MV-4-11 (cell line): ENCODE results near the gene SPATA31D4.
"Not testable (repeated sequence)": the region's sequence is repeated elsewhere in the genome, so short reads cannot be mapped to it uniquely, and the experiment has no call there.

Experiments used
- DNase-seq: peaks from one replicate; lab custom pipeline; 2025; lab: John Stamatoyannopoulos, UW

Gene SPATA31D4

DNA sequence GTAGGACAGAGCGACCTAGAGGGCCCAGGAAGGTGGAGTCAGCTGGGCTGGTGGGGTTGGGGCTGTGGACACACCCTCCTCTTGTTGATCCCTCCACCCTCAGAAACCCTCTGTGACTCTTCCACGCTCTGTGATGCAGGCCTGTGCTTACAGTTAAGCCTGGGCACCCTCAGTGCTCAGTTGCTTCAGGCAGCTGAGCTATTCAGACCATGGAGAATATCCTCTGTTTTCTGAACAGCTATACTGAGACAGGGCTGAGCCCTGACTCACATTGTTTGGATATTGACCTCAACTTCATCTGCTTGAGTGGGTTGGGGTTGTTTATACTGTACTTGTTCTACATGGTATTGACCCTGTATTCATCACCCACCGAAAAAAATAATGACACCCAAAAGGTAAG, at the start of gene SPATA31D4:
SPATA31D4 (plus strand) TSS at position 124 of the 400 bp plus-strand sequence; CDS start at position 210, 86 bp downstream.
- not testable (repeated sequence) for DNase-seq

- no peak for DNase-seq
Measured at GRCh38 chr9:81878530-81878929, 49.7 kb upstream of the SPATA31D4 start.

DNA sequence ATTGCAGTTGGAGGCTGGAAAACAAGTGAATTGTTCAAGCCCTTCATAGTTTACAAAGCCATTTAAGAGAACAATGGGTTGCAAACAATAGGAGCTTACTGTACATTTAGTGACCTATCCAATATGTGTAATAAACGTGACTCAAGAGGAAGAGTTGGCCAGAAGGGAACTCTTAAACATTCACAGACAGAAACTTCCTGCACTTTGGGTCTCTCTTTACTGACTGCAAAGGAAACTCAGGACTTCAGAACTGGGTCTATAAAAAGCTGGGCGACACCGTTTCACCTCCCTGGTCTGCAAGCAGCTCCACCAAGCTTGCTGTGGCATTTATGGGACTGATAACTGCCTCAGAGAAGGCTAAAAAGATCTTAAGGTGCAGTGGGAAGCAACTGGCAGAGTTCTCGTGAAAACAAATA, 48.7 kb upstream of the SPATA31D4 start:
- DNase-seq: no peak

DNA sequence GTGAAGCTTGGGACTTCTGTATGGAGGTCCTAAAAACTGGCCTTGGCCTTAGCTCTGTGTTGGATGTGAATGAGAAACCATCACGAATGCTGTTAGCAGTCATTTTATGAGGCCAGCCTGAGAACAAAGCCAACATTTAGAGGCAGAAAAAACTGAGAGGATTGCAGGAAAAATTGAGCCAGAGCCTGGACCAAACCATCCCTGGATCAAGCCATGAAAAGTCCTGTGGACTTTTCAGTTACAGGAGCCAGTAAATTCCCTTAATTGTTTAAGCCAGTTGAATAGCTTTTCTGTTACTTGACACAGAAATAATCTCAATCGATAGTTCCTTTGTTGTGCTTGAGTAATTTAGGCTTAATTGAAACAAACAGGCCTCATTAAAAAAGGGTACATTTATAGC, 42.6 kb upstream of the SPATA31D4 start:
- no peak for DNase-seq

- DNase-seq: peak; percentile 36
Measured at GRCh38 chr9:81886665-81887064, 41.6 kb upstream of the SPATA31D4 start.

GRCh38 chr9:81890104-81890503, 38.1 kb upstream of the SPATA31D4 start:
- DNase-seq: no peak

DNA sequence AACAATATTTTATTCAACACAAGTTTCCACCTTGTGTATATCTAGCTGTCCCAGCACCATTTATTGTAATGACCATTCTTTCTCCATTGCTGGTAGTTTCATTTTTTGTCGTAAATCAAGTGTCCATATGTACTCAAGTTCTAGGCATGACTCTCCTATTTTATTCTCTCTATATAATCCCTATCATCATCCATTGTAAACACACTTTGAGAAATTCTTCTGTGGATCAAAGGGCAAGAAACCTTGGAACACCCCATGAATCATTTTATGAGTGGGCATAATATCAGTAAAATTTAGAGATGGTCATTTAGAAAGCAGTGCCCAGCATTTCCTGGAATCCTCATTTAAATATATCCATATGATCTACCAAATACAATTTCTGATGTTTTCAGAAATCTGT, 35.8 kb upstream of the SPATA31D4 start:
- DNase-seq: no peak

GRCh38 chr9:81893929-81894328, 34.3 kb upstream of the SPATA31D4 start:
- no peak for DNase-seq

DNA sequence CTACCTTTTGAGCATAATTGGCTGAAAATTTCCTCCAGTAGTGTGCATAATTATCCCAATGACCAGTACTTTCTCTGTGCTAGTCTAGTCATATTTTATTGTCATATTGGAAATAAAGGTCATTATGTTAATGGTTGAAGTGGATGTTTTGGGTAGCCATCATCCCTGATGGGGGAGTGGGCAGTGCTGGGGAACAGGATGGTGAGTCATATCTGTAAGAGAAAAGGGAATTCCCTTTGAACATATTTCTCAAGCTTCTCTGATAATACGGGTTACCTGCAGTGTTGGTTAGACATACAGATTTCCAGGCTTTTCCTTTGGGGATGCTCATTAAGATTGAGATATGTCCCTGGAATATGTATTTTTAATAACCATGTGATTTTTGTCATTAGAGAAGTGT, 33.3 kb upstream of the SPATA31D4 start:
- DNase-seq: no peak

DNA sequence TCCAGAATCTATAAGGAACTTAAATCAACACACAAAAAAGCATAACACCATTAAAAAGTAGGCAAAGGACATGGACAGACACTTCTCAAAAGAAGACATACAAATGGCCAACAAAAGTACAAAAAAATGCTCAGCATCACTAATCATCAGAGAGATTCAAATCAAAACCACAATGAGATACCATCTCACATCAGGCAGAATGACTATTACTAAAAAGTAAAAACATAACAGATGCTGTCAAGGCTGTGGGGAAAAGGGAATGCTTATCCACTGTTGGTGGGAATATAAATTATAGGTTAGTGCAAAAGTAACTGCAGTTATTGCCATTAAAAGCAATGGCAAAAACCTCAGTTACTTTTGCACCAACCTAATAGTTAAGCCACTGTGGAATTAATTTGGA, 32.2 kb upstream of the SPATA31D4 start:
- DNase-seq: no peak

GRCh38 chr9:81898851-81899250, 29.4 kb upstream of the SPATA31D4 start:
- no peak for DNase-seq

DNA sequence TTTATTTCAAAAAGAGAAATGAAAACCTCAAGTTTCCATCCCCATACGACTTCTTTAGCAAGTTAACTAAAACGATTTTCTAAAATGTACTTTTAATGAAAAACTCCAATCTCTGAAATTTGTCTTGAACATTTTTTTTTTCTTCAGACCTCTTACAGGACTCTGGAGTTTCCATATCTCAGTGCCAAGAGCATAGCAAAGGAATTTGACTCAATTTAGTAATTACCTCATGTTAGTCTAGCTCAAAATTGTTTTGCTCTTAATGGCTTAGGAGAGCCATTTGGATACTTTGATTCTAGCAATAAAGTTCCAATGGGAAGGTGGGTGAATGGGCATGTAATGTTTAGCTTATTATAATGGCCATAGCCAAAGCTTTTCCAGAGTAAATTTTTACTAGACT, 26.0 kb upstream of the SPATA31D4 start:
- no peak for DNase-seq

DNA sequence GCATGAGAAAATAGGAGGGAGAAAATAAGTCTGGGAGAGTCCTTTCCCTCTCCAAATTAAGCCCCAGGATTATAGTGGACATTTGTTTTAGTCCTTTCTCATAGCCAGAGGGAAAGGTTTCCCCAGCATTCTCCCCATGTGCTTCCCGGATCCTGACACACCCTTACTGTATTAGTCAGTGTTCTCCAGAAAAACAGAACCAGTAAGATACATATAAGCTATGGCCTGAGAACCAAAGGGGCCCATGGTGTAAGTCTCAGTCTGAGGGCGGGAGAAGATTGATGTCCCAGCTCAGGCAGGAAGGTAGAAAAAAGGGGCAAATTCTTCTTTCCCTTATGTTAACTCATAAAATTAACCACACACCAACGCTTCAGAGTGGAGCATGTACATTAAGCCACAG, 25.6 kb upstream of the SPATA31D4 start:
- no peak for DNase-seq

DNA sequence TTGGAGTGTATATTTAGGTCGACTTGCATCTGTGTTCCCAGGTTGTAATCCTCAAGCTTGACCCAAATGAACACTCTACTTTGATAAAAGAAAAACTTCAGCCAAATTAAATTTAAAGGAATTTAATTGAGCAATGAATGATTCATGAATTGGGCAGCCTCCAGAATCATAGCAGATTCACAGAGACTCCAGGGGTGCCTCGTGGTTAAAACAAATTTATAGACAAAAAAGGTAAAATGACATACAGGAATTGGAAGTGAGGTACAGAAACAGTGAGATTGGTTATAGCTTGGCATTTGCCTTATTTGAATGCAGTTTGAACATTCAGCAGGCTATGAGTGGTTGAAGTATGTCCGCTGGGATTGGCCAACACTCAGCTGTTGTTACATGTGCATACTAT, 21.6 kb upstream of the SPATA31D4 start:
- no peak for DNase-seq

GRCh38 chr9:81912135-81912534, 16.1 kb upstream of the SPATA31D4 start:
- DNase-seq: no peak

DNA sequence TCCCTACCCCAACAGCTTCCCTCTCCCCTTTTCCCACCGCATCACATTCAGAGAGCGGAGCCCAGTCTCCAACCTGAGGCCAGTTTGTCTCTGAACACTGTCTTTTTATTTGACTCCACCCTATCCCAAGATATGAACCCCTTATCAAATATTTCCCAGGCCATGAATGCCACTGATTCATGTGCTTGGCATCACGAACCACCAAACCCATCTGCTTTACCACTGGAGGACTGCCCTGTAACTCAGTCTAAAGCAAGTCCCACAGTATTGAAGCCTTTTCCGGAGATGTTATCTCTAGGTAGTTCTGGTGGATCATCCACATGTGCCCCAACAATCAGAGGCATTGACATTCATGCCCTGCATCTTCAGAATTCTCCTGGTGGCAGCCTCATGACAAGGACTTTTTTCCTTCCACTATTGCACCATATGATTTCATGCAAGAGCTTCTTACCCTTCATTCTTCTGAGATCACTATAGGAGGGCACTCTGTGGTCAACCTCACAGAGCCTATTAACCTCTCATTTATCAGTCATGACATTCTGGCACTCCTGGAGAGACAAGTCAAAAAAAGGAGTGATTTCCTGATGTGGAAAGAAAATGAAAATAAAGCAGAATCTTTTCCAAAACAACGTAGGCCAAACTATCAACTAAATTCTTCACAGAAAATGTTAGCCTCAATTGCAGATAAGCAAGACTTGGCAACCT, 12.3 kb upstream of the SPATA31D4 start:
- DNase-seq: no peak

DNA sequence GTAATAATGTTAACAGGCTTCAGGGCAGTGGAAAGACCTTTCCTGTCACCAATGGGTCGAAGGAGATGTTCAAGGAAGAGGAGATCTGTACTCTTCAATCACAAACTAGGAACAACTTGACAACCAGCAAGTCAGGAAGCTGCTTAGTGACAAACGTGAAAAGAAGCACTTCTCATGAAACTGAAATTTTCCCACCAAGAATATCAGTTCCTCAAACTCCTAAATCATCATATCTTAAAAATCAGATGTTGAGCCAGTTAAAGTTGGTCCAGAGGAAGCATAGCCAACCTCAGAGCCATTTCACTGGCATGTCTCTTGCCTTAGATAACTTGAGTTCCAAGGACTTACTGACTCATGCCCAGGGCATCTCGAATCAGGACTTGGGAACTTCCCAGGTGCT, 9.7 kb upstream of the SPATA31D4 start:
- not testable (repeated sequence) for DNase-seq

GRCh38 chr9:81930147-81930546, 1.9 kb downstream of the SPATA31D4 start:
- DNase-seq: not testable (repeated sequence)

GRCh38 chr9:81933547-81933946, 5.3 kb downstream of the SPATA31D4 start:
- DNase-seq: not testable (repeated sequence)

DNA sequence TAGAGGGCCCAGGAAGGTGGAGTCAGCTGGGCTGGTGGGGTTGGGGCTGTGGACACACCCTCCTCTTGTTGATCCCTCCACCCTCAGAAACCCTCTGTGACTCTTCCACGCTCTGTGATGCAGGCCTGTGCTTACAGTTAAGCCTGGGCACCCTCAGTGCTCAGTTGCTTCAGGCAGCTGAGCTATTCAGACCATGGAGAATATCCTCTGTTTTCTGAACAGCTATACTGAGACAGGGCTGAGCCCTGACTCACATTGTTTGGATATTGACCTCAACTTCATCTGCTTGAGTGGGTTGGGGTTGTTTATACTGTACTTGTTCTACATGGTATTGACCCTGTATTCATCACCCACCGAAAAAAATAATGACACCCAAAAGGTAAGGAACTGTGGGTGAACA, 15.2 kb downstream of the SPATA31D4 start, which contains the start of gene SPATA31D3:
SPATA31D3 (plus strand) TSS at position 108 of the 400 bp plus-strand sequence; CDS start at position 194, 86 bp downstream.
- DNase-seq: not testable (repeated sequence)

- DNase-seq: not testable (repeated sequence)
Measured at GRCh38 chr9:81948650-81949049, 20.4 kb downstream of the SPATA31D4 start.

DNA sequence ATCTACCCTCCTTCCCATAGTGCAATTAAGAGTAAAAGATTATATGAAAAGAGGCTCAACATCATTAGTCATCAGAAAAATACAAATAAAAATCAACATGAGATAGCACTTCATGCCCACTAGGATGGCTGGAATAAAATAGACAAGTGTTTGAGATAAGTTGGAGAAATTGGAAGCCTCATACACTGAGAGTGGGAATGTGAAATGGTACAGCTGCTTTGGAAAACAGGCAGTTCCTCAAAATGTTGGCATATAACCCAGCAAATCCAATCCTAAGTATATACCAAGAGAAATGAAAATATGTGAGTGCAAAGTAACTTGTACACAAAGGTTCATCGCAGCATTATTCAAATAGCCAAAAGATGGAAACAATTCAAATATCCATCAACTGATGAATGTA, 24.9 kb downstream of the SPATA31D4 start:
- DNase-seq: no peak

DNA sequence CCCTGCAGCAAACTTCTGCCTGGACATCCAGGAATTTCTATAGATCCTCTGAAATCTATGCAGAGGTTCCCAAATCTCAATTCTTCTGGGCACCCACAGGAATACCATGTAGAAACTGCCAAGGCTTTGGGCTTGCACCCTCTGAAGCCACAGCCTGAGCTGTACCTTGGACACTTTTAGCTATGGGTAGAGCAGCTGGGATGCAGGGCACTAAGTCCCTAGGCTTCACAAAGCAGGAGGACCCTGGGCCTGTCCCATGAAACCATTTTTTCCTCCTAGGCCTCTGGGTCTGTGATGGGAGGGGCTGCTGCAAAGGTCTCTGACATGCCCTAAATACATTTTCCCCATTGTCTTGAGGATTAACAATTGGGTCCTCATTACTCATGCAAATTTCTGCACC, 27.4 kb downstream of the SPATA31D4 start:
- no peak for DNase-seq
